AG04449 (cell line): ENCODE data around the gene AASDH.
"Not testable (repeated sequence)": the region's sequence is repeated elsewhere in the genome, so short reads cannot be mapped to it uniquely, and the experiment has no call there.

Source experiments
- CTCF ChIA-PET: fragments of 350-600 bp; formaldehyde crosslinking; extraction: SDS; loops from one replicate; lab custom pipeline; 2021; ENCODE audit warnings: antibody characterized with exemption; lab: Yijun Ruan, JAX
- POLR2A ChIA-PET: fragments of 400-600, 350-600 bp; formaldehyde crosslinking; extraction: SDS; loops from one replicate; lab custom pipeline; 2020; ENCODE audit warnings: antibody characterized with exemption, inconsistent platforms; lab: Yijun Ruan, JAX
- DNase-seq: peaks from one replicate; pipeline ENCODE4 v3.0.0-alpha.2; 2010; ENCODE audit warnings: low read depth, low spot score
- H3K4me3 ChIP-seq: 2 replicates; pipeline ENCODE4 v1.5.1; 2011; ENCODE audit warnings: low read depth, mild to moderate bottlenecking, control low read depth, low read length
- TF ChIP-seq, protein P1 (sequence below): IDR thresholded peaks from one replicate; pipeline ENCODE4 v1.5.1; 2011; ENCODE audit warnings: mild to moderate bottlenecking, moderate library complexity, low read length, control low read depth, inconsistent platforms; ENCODE audit not compliant: insufficient read depth; ENCODE audit errors: missing control alignments

AASDH gene

DNA sequence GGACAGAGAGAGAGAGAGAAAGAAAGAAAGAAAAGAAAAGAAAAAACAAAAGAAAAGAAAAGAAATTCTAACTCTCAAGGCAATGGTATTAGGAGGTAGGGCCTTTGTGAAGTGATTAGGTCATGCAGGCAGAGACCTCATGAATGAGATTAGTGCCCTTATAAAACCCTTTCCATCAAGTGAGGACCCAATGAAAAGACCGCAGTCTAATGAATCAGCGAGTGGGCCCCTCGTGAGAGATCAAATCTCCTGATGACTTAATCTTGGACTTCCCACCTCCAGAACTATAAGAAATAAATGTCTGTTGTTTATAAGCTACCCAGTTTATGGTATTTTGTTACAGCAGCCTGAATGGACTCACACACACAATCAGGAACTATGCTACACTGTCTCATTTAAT is 16.9 kb downstream of the AASDH start:
- ChIA-PET POLR2A (no interaction called here), CTCF (no interaction called here)
- TF ChIP-seq, protein P1, sequence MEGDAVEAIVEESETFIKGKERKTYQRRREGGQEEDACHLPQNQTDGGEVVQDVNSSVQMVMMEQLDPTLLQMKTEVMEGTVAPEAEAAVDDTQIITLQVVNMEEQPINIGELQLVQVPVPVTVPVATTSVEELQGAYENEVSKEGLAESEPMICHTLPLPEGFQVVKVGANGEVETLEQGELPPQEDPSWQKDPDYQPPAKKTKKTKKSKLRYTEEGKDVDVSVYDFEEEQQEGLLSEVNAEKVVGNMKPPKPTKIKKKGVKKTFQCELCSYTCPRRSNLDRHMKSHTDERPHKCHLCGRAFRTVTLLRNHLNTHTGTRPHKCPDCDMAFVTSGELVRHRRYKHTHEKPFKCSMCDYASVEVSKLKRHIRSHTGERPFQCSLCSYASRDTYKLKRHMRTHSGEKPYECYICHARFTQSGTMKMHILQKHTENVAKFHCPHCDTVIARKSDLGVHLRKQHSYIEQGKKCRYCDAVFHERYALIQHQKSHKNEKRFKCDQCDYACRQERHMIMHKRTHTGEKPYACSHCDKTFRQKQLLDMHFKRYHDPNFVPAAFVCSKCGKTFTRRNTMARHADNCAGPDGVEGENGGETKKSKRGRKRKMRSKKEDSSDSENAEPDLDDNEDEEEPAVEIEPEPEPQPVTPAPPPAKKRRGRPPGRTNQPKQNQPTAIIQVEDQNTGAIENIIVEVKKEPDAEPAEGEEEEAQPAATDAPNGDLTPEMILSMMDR = no peak
- no peak for DNase-seq
- H3K4me3 ChIP-seq = no peak overlapping the region

DNA sequence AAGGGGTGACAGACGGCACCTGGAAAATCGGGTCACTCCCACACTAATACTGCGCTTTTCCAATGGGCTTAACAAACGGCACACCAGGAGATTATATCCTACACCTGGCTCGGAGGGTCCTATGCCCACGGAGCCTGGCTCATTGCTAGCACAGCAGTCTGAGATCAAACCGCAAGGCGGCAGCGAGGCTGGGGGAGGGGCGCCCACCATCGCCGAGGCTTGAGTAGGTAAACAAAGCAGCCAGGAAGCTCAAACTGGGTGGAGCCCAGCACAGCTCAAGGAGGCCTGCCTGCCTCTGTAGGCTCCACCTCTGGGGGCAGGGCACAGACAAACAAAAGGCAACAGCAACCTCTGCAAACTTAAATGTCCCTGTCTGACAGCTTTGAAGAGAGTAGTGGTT is 24.3 kb downstream of the AASDH start:
- POLR2A ChIA-PET, CTCF ChIA-PET: not testable (repeated sequence)

DNA sequence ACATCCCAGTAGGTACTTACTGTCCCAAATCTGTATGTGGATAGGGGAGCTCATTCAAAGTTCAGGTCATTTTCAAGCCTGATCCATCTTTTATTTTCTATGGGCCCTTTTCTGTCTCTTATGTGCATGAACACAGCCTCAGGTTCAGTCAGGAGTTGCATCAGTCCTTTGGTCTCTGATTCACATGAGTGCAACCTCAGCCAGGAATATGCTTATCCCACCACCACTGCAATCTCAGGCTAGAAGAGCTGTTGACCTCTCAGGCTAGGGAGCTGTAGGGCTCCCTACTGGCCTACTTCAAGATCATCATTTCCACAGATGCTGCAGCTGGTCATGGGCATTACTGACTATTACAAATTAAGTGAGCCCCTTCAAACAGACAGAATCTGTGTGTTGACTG is 27.2 kb downstream of the AASDH start:
- ChIA-PET CTCF (no interaction called here), POLR2A (no interaction called here)
- TF ChIP-seq, protein P1 = no peak
- no peak for DNase-seq
- H3K4me3 ChIP-seq = no peak overlapping the region

More for the DNA sequence above, 24.3 kb downstream of the AASDH start:
- DNase-seq, H3K4me3 ChIP-seq: not testable (repeated sequence)

DNA sequence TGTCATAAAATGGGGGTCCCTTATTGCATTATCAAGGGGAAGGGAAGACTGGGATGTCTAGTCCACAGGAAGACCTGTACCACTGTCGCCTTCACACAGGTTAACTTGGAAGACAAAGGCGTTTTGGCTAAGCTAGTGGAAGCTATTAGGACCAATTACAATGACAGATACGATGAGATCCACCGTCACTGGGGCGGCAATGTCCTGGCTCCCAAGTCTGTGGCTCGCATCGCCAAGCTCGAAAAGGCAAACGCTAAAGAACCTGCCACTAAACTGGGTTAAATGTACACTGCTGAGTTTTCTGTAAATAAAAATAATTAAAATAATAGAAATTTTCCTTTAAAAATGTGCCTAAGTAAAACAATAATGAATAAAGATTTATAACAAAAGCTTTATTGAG is 30.6 kb downstream of the AASDH start:
- TF ChIP-seq, protein P1 = no peak
- no peak for DNase-seq
- H3K4me3 ChIP-seq = no peak overlapping the region
- POLR2A ChIA-PET = no interaction called here
- CTCF ChIA-PET = no interaction called here

DNA sequence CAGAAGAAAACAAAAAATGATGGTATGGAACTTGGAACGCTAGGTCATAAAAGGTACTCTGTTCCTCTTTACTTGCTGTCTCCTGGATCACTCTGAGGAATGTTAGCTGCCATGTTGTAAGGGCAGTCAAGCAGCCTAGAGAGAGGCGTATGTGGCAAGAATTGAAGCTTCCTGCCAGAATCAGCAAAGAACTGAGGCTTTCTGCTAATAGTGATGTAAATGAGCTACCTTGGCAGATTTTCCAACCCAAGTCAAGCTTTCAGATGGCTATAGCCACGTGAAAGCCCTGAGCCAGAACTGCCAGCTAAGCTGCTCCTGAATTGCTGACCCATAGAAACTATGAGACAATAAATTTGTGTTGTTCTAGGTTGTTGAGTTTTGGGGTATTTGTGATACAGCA is 38.7 kb downstream of the AASDH start:
- TF ChIP-seq, protein P1 = no peak
- CTCF ChIA-PET = interaction anchor here (1.6 kb wide), 1 partner anchor 28 kb away, joined by 3 read pairs; no protein-coding TSS in a partner anchor

DNA sequence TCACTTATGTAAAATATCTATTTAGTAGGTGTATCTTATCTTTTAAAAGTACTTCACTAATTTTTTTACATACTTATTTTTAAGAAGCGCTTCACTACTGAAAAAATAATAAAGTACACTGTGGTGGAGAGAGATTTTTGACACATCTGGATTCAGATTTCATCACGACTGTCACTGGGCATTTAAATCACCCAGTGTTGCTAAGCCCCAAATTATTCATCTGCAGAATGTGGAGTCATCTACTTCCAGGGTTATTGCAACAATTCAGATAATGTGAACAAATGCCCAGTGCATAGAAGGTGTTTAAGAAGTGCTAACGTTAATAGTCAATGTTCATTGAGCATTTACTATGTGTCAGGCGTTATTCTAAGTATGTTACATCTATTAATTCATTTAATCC is 41.8 kb downstream of the AASDH start:
- TF ChIP-seq, protein P1 = no peak
- ChIA-PET CTCF (no interaction called here), POLR2A (no interaction called here)
- H3K4me3 ChIP-seq = no peak overlapping the region
- DNase-seq = no peak

More for the DNA sequence above, 38.7 kb downstream of the AASDH start:
- H3K4me3 ChIP-seq = no peak overlapping the region
- POLR2A ChIA-PET = no interaction called here
- DNase-seq = no peak

DNA sequence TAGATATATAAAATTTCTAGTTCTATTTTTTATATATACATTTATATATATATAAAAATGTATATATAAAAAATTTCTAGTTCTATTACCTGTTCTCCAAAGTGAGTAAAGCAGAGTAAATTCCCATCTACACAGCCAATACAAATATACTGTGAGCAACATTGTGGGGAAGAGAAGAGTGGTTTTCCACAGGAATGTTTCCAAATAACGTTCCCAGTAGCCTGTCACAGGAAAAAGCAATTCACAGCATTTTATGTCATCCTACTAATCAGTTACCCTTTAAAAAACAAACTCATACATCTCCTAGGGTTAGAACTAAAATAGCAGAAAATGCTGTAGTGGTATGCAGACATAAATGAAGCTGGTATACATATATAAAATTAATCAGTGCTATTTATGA is 44.5 kb downstream of the AASDH start:
- CTCF ChIA-PET = no interaction called here
- no peak for DNase-seq
- TF ChIP-seq, protein P1 = no peak
- POLR2A ChIA-PET = no interaction called here
- H3K4me3 ChIP-seq = no peak overlapping the region
